GM19395 (cell line): ENCODE results near the gene EFCAB11.

Source experiments
- ATAC-seq: cut with Tn5 transposase; IDR thresholded peaks from one replicate; pipeline ENCODE4 v1.9.1; 2021; ENCODE audit warnings: mild to moderate bottlenecking, moderate library complexity; ENCODE audit not compliant: unreplicated experiment

The EFCAB11 gene

GRCh38 chr14:89870316-89870715 is 84.2 kb downstream of the EFCAB11 start:
- no peak for ATAC-seq

GRCh38 chr14:89869606-89870005 is 84.9 kb downstream of the EFCAB11 start:
- ATAC-seq: no peak

GRCh38 chr14:89866458-89866857 is 88.1 kb downstream of the EFCAB11 start:
- no peak for ATAC-seq

- ATAC-seq: no peak
These were observed 89.4 kb downstream of the EFCAB11 start for GRCh38 chr14:89865153-89865552.

- no peak for ATAC-seq
These were observed 91.7 kb downstream of the EFCAB11 start for GRCh38 chr14:89862856-89863255.

GRCh38 chr14:89861630-89862029 is 92.9 kb downstream of the EFCAB11 start:
- no peak for ATAC-seq

- ATAC-seq: no peak
These were observed 96.4 kb downstream of the EFCAB11 start for GRCh38 chr14:89858089-89858488.

GRCh38 chr14:89856871-89857345 is 97.6 kb downstream of the EFCAB11 start:
- no peak for ATAC-seq

- no peak for ATAC-seq
These were observed 98.4 kb downstream of the EFCAB11 start for GRCh38 chr14:89855961-89856656.

GRCh38 chr14:89853936-89854693 is 100.4 kb downstream of the EFCAB11 start:
- no peak for ATAC-seq

- no peak for ATAC-seq
These were observed 103.4 kb downstream of the EFCAB11 start for GRCh38 chr14:89851106-89851505.

- ATAC-seq: no peak
These were observed 104.6 kb downstream of the EFCAB11 start for GRCh38 chr14:89849931-89850330.

- ATAC-seq: no peak
These were observed 106.4 kb downstream of the EFCAB11 start for GRCh38 chr14:89848165-89848564.

GRCh38 chr14:89845346-89845745 is 109.2 kb downstream of the EFCAB11 start:
- no peak for ATAC-seq

GRCh38 chr14:89844508-89844907 is 110.0 kb downstream of the EFCAB11 start:
- ATAC-seq: no peak

GRCh38 chr14:89842837-89843236 is 111.7 kb downstream of the EFCAB11 start:
- no peak for ATAC-seq

GRCh38 chr14:89841851-89842250 is 112.7 kb downstream of the EFCAB11 start:
- no peak for ATAC-seq

- no peak for ATAC-seq
These were observed 117.6 kb downstream of the EFCAB11 start for GRCh38 chr14:89836830-89837469.

- no peak for ATAC-seq
These were observed 120.9 kb downstream of the EFCAB11 start for GRCh38 chr14:89833661-89834060.

- no peak for ATAC-seq
These were observed 121.4 kb downstream of the EFCAB11 start for GRCh38 chr14:89833120-89833532.

- no peak for ATAC-seq
These were observed 125.9 kb downstream of the EFCAB11 start for GRCh38 chr14:89828471-89829165.
